ENCODE results near the gene SLC1A2.

SLC1A2 gene

DNA sequence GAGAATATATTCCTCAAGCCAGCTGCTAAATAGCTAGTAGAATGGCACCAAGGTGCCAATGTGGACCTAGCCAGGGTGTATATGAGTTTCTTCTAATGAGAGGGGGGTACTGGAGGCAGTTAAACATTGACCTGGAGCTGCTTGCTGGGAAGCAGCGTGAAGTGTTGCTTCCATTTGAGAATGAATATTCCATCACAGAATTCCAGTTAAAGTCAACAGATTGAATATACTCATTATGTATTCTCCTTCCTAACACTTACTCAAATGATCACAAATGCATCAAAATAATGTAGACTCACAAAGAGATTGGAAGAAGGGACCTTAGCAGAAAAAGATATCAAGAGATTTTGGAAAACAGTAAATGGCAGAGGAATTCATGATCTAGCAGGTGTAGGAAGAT lies 178.3 kb downstream of the SLC1A2 start:
- H3K9ac ChIP-seq (ENCODE audit: low read length): no peak overlapping the region

DNA sequence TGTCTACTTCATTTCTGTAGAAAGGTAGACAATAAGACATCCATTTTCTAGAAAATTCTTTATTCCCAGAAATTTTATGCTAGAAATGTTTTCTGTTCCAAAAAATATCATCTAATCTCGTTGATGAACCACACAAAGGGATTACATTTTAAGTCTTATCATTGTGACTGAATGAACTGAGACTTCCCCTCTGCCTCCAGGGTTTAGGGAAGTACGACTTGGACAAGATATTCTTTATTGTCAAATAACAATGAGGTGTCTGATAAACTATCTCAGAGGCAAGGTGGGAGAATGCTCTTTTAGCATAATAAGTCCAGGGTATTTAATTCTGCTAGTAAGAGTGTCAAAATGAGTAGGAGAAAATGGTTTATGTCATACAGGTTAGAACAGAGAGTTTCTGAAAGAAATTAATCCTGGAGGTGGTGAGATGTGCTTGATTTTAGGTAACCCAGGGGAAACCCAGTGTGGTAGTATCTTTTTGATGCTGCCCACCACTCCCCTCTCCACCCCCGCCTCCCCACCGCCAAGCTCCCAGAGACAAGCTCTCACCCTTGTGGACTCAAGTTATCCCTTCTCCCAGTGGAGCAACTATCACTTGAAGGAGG lies 179.8 kb downstream of the SLC1A2 start:
- H3K4me3 ChIP-seq (ENCODE audit: low read length): no peak overlapping the region
- 0 out of 2 replicates have a peak, but pooled peaks cover 10% of the 10 kb centered on the region for H3K27me3 ChIP-seq (ENCODE audit: low read depth, low read length)
- no peak overlapping the region for H2AFZ ChIP-seq (ENCODE audit: low read depth, low read length)
- H3K4me2 ChIP-seq (ENCODE audit: low read length): no peak overlapping the region
- no peaks in the 10 kb centered on the region for H3K79me2 ChIP-seq (ENCODE audit: low read length)
- H3K36me3 ChIP-seq (replicated peaks; ENCODE audit: low read depth, low read length): no peaks in the 10 kb centered on the region
- H3K27ac ChIP-seq (ENCODE audit: low read length): no peak overlapping the region
- H3K9me3 ChIP-seq (ENCODE audit: insufficient read depth, low read length): no peaks in the 10 kb centered on the region
- H4K20me1 ChIP-seq (ENCODE audit: insufficient read depth, low read length): no peaks in the 10 kb centered on the region
- no peak overlapping the region for H3K9ac ChIP-seq (ENCODE audit: low read length)
- TF ChIP-seq, protein P1, sequence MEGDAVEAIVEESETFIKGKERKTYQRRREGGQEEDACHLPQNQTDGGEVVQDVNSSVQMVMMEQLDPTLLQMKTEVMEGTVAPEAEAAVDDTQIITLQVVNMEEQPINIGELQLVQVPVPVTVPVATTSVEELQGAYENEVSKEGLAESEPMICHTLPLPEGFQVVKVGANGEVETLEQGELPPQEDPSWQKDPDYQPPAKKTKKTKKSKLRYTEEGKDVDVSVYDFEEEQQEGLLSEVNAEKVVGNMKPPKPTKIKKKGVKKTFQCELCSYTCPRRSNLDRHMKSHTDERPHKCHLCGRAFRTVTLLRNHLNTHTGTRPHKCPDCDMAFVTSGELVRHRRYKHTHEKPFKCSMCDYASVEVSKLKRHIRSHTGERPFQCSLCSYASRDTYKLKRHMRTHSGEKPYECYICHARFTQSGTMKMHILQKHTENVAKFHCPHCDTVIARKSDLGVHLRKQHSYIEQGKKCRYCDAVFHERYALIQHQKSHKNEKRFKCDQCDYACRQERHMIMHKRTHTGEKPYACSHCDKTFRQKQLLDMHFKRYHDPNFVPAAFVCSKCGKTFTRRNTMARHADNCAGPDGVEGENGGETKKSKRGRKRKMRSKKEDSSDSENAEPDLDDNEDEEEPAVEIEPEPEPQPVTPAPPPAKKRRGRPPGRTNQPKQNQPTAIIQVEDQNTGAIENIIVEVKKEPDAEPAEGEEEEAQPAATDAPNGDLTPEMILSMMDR (IDR thresholded peaks at IDR 0.05; ENCODE audit: low read depth, low read length): no peak
- TF ChIP-seq EZH2phosphoT487 (IDR thresholded peaks at IDR 0.05; ENCODE audit: low read depth): no peak
- H3K4me1 ChIP-seq (ENCODE audit: low read length): peaks cover 25% of the 10 kb centered on the region

More for the DNA sequence above, 178.3 kb downstream of the SLC1A2 start:
- Histone ChIP-seq H3K36me3 (replicated peaks; ENCODE audit: low read depth, low read length) (no peaks in the 10 kb centered on the region), H4K20me1 (ENCODE audit: insufficient read depth, low read length) (no peaks in the 10 kb centered on the region), H3K79me2 (ENCODE audit: low read length) (no peaks in the 10 kb centered on the region), H3K27ac (ENCODE audit: low read length) (no peak overlapping the region), H3K4me1 (ENCODE audit: low read length) (peaks cover 25% of the 10 kb centered on the region), H3K4me3 (ENCODE audit: low read length) (no peak overlapping the region), H2AFZ (ENCODE audit: low read depth, low read length) (no peak overlapping the region), H3K9me3 (ENCODE audit: insufficient read depth, low read length) (no peaks in the 10 kb centered on the region), H3K4me2 (ENCODE audit: low read length) (no peak overlapping the region), H3K27me3 (ENCODE audit: low read depth, low read length) (0 out of 2 replicates have a peak, but pooled peaks cover 10% of the 10 kb centered on the region)
- TF ChIP-seq, protein P1 (IDR thresholded peaks at IDR 0.05; ENCODE audit: low read depth, low read length): no peak
- no peak for TF ChIP-seq EZH2phosphoT487 (IDR thresholded peaks at IDR 0.05; ENCODE audit: low read depth)

DNA sequence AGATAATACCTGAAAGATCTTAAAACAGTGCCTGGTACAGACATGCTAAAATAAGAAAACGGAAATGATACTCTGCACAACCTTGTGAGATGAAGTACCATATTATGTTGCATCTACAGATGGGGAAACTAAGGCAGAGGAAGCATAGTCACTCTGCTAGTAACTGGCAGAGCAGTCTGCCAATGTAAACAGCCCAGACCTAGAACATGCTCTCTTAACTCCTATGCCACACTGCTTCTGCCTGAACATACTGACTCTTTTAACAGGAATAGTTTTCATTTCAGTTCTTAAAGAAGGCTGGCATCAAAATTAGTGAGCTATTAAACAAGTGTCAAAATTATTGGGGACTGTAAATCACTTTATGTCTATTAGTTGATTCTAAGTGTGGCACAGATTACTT lies 180.5 kb downstream of the SLC1A2 start:
- no peaks in the 10 kb centered on the region for H3K79me2 ChIP-seq (ENCODE audit: low read length)
- no peaks in the 10 kb centered on the region for H4K20me1 ChIP-seq (ENCODE audit: insufficient read depth, low read length)
- TF ChIP-seq, protein P1 (IDR thresholded peaks at IDR 0.05; ENCODE audit: low read depth, low read length): no peak
- TF ChIP-seq EZH2phosphoT487 (IDR thresholded peaks at IDR 0.05; ENCODE audit: low read depth): no peak

DNA sequence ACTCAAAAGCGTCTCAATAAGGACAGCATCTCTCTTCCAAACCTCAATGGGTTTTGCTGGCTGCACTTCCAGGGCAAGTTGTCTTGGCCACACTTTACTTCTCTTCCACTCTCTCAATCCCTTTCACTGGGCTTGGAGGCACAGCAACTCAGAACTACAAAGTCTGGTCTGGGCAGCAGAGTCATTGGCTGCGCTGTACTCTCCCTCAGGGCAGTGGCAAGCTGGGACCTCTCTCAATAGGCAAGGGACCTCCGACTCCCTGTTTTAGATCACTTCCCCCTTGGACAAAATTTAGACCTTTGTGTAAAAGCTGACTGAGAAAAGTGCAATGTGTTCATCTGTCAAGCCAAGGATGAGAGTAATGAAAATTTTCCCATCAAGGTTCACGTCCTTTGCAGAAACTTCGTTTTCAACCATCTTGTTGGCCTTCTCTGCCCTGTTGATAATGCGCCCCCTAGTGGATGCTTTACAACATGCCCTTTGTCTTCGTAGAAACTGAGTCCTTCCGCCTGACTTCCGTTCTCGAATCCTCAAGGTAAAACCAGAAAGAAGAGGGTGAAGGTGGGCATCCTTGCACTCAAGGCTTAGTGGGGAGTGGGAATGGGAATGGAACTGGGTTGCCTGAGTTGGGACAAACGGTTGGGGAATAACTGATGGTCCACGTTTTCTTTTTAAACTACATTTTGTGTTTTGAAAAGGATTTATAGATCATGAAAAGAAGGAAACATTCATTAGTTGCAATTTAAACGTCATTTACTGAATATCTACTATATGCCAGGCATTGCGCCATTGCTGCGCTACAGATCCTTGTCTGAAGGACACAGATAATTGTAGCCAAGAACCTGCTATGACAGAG lies 181.3 kb downstream of the SLC1A2 start:
- Histone ChIP-seq H3K9me3 (ENCODE audit: insufficient read depth, low read length) (no peaks in the 10 kb centered on the region), H3K4me2 (ENCODE audit: low read length) (peak overlapping the region; percentile 75), H3K4me1 (ENCODE audit: low read length) (peaks cover 25% of the 10 kb centered on the region), H4K20me1 (ENCODE audit: insufficient read depth, low read length) (no peaks in the 10 kb centered on the region), H2AFZ (ENCODE audit: low read depth, low read length) (no peak overlapping the region), H3K36me3 (replicated peaks; ENCODE audit: low read depth, low read length) (no peaks in the 10 kb centered on the region), H3K9ac (ENCODE audit: low read length) (no peak overlapping the region), H3K27me3 (ENCODE audit: low read depth, low read length) (0 out of 2 replicates have a peak, but pooled peaks cover 10% of the 10 kb centered on the region), H3K27ac (ENCODE audit: low read length) (no peak overlapping the region), H3K79me2 (ENCODE audit: low read length) (no peaks in the 10 kb centered on the region), H3K4me3 (ENCODE audit: low read length) (peak overlapping the region; percentile 58)
- TF ChIP-seq EZH2phosphoT487 (IDR thresholded peaks at IDR 0.05; ENCODE audit: low read depth): no peak
- TF ChIP-seq, protein P1 (IDR thresholded peaks at IDR 0.05; ENCODE audit: low read depth, low read length): peak; percentile 93

More for the DNA sequence above, 180.5 kb downstream of the SLC1A2 start:
- no peaks in the 10 kb centered on the region for H3K9me3 ChIP-seq (ENCODE audit: insufficient read depth, low read length)
- H3K4me1 ChIP-seq (ENCODE audit: low read length): peaks cover 25% of the 10 kb centered on the region
- 0 out of 2 replicates have a peak, but pooled peaks cover 10% of the 10 kb centered on the region for H3K27me3 ChIP-seq (ENCODE audit: low read depth, low read length)
- no peak overlapping the region for H3K27ac ChIP-seq (ENCODE audit: low read length)
- no peak overlapping the region for H3K9ac ChIP-seq (ENCODE audit: low read length)
- no peak overlapping the region for H2AFZ ChIP-seq (ENCODE audit: low read depth, low read length)
- no peaks in the 10 kb centered on the region for H3K36me3 ChIP-seq (replicated peaks; ENCODE audit: low read depth, low read length)
- no peak overlapping the region for H3K4me3 ChIP-seq (ENCODE audit: low read length)
- H3K4me2 ChIP-seq (ENCODE audit: low read length): peak overlapping the region; percentile 75
